ENCODE measurements around the gene MAP2. TPM values are rescaled to one million over a fixed set of nuclear protein-coding genes. Genes with fewer than 3 reads are reported as not detected.

Gene MAP2
- total and polyA plus RNA-seq, 2 of the 13 experiments (the other 11 are each of a cell fraction or from before 2014, with no cell fraction given), result 0.08 TPM; not detected in 1

- H4K20me1 ChIP-seq (ENCODE audit: insufficient read depth, low read length), result no peaks in the 10 kb centered on the region
- H3K9ac ChIP-seq (ENCODE audit: insufficient read depth, low read depth, low read length), result no peak overlapping the region
- BruUV-seq (replicated peaks), result no TSS peak
- H2AFZ ChIP-seq (ENCODE audit: low read length), result no peak overlapping the region
- no peaks in the 10 kb centered on the region; a peak in 1 of 5 replicates for H3K27me3 ChIP-seq (ENCODE audit: control insufficient read depth in 1 of 2, insufficient read depth in 2 of 2, low read length in 2 of 2)
- 5% methylated on average over 7 of the region's 7 CpGs for WGBS (ENCODE audit: low lambda C conversion rate)
- H3K36me3 ChIP-seq (replicated peaks in 1 of 2; ENCODE audit: control insufficient read depth in 1 of 2, insufficient read depth in 2 of 2, low read length in 2 of 2), result no peaks in the 10 kb centered on the region
- H3K4me1 ChIP-seq (ENCODE audit: insufficient read depth, low read length), result no peaks in the 10 kb centered on the region
- no peak overlapping the region for H3K4me2 ChIP-seq (ENCODE audit: low read depth, low read length)
- in situ Hi-C loops (cut with HindIII; ENCODE audit: extremely low pct_ligation_motif_present, low pct_unique_long_range_greater_than_20kb) (no loop called here), intact Hi-C loops (cut with micrococcal nuclease; ENCODE audit: unreplicated experiment) (no loop called here)
- no peak overlapping the region for H3K27ac ChIP-seq (ENCODE audit: extremely low read length, insufficient read depth, low read length)
- CTCF ChIA-PET (ENCODE audit: low intra/inter-chr PET ratio, low total read pairs), result no interaction called here
- H3K9me3 ChIP-seq (ENCODE audit: low read length), result no peaks in the 10 kb centered on the region
- TF ChIP-seq CREB1 (IDR thresholded peaks at IDR 0.05) (no peak), CREB1 (CRISPR knock-in tag; IDR thresholded peaks at IDR 0.05) (no peak), ZNF10 (CRISPR knock-in tag; IDR thresholded peaks at IDR 0.05; ENCODE audit: borderline replicate concordance, low read depth) (no peak), GMEB1 (CRISPR knock-in tag; IDR thresholded peaks at IDR 0.05; ENCODE audit: borderline replicate concordance) (no peak), SAP130 (CRISPR knock-in tag; IDR thresholded peaks at IDR 0.05; ENCODE audit: low read depth) (no peak), KAT8 (CRISPR knock-in tag; IDR thresholded peaks at IDR 0.05) (no peak), E2F5 (CRISPR knock-in tag; conservative IDR thresholded peaks at IDR 0.05) (no peak), ZNF333 (CRISPR knock-in tag; IDR thresholded peaks at IDR 0.05; ENCODE audit: borderline replicate concordance) (no peak), FOXK2 (IDR thresholded peaks at IDR 0.05) (no peak), ZSCAN25 (CRISPR knock-in tag; IDR thresholded peaks at IDR 0.05) (no peak)
- H3K79me2 ChIP-seq (ENCODE audit: insufficient read depth, low read length), result no peaks in the 10 kb centered on the region
- POLR2A ChIA-PET, result no interaction called here
- DNase-seq (ENCODE audit: low spot score) (no peak), FAIRE-seq (no peak), ATAC-seq (no peak)
- H3K4me3 ChIP-seq (replicated peaks in 1 of 3; ENCODE audit: insufficient read depth in 1 of 3, low read depth in 2 of 3, low read length in 3 of 3), result no peak overlapping the region
Observed at GRCh38 chr2:209662021-209662420, 238.2 kb downstream of the MAP2 start.

All from HepG2 (cell line).